Motor neuron (in vitro differentiated cells): ENCODE data around the gene NPAS4. TPM values are rescaled to one million over a fixed set of nuclear protein-coding genes. Genes with fewer than 3 reads are reported as not detected.

Experiments used
- ATAC-seq, 8 experiments: fragments of 200-7000 bp; cut with Tn5 transposase; replicated peaks in 6 of 8; 2 replicates each; pipeline ENCODE4 v1.8.0; 2021; ENCODE audit warnings: mild to moderate bottlenecking in 8 of 8, moderate library complexity in 8 of 8
- H3K27ac ChIP-seq, 2 donors: fragments of 250-450 bp; sonication (Bioruptor Pico); 2 replicates each; pipeline ENCODE4 v1.9.0; 2021; ENCODE audit warnings: antibody characterized with exemption in 2 of 2, mild to moderate bottlenecking in 2 of 2, moderate library complexity in 1 of 2
- H3K4me1 ChIP-seq, 2 donors: fragments of 250-450 bp; sonication (Bioruptor Pico); replicated peaks in 1 of 2; 2 replicates each; pipeline ENCODE4 v1.6.1; 2021; ENCODE audit warnings: antibody characterized with exemption in 2 of 2, mild to moderate bottlenecking in 2 of 2, moderate library complexity in 1 of 2
- H3K4me3 ChIP-seq, 5 donors: fragments of 250-450 bp; sonication (Bioruptor Pico); 2 replicates each; pipeline ENCODE4 v1.9.0; 2021; ENCODE audit warnings: antibody characterized with exemption in 5 of 5, mild to moderate bottlenecking in 5 of 5, moderate library complexity in 4 of 5
- WGBS, 10 experiments: fragments of 450-650 bp; shearing (Covaris generic); methylation state at CpG; one replicate each; pipeline ENCODE4 v1.0.0; 2022; 5-methylcytosine and 5-hydroxymethylcytosine counted together
- in situ Hi-C, 9 experiments: fragments of 400-800 bp; cut with MboI; loops; one replicate each; pipeline ENCODE4 v1.15.0; 2021; ENCODE audit warnings: low sequenced_read_pairs in 9 of 9, low pct_unique_long_range_greater_than_20kb in 2 of 9; ENCODE audit not compliant: unreplicated experiment in 9 of 9
- total RNA-seq, 8 experiments: library from RNA; unstranded; fragments of 300-600 nt; gene quantifications; 2 replicates each; pipeline versions ENCODE4 v1.2.3 to v1.2.4, GENCODE V29; 2022

Gene NPAS4
- total RNA-seq, 8 experiments from 2014 or later: 0.10 to 19.1 (median 0.32) TPM

GRCh38 chr11:66475349-66476172, 54.7 kb downstream of the NPAS4 start:
- H3K4me3 ChIP-seq: no peak overlapping the region
- in situ Hi-C loops: no loop called here
- ATAC-seq: no peak
- WGBS, 10 experiments: 50 to 100% (median 80%) methylated on average over 1 to 12 of the region's 44 CpGs; no CpG with 5 or more reads in 5 of the 10 experiments
- no peak overlapping the region for H3K27ac ChIP-seq
- no peaks in the 10 kb centered on the region for H3K4me1 ChIP-seq

Other genes starting within 250 kb of the NPAS4 start
- 10 to 100 TPM in 7 of 8 experiments, 1 to 10 TPM in 1; 8.2 to 44.2 (median 28.3) TPM for gene KLC2, start 163.3 kb upstream of the NPAS4 start, total RNA-seq
- gene RAB1B, start 152.4 kb upstream of the NPAS4 start, total RNA-seq: 100 to 1,000 TPM in 2 of 8 experiments, 10 to 100 TPM in 6; 43.1 to 114 (median 88.0) TPM
- gene CNIH2, start 142.9 kb upstream of the NPAS4 start, total RNA-seq: 10 to 100 TPM in 5 of 8 experiments, 1 to 10 TPM in 2, under 1 TPM in 1; 0.41 to 53.9 (median 32.4) TPM
- gene YIF1A, start 131.9 kb upstream of the NPAS4 start, total RNA-seq: 100 to 1,000 TPM in 4 of 8 experiments, 10 to 100 TPM in 4; 58.0 to 172 (median 101) TPM
- 1 to 10 TPM in 6 of 8 experiments, under 1 TPM in 1, not detected in 1; 0.63 to 8.3 (median 3.7) TPM for gene TMEM151A, start 129.1 kb upstream of the NPAS4 start, total RNA-seq
- 100 to 1,000 TPM in 1 of 8 experiments, 10 to 100 TPM in 1, 1 to 10 TPM in 3, under 1 TPM in 3; 0.27 to 126 (median 3.8) TPM for gene CD248, start 104.0 kb upstream of the NPAS4 start, total RNA-seq
- 10 to 100 TPM in 1 of 8 experiments, 1 to 10 TPM in 5, under 1 TPM in 2; 0.60 to 24.5 (median 4.4) TPM for gene RIN1, start 84.6 kb upstream of the NPAS4 start, total RNA-seq
- 10 to 100 TPM; 17.5 to 55.5 (median 34.7) TPM for gene BRMS1, start 75.9 kb upstream of the NPAS4 start, total RNA-seq
- gene B4GAT1, start 73.4 kb upstream of the NPAS4 start, total RNA-seq: 100 to 1,000 TPM in 1 of 8 experiments, 10 to 100 TPM in 7; 18.8 to 161 (median 44.9) TPM
- 10 to 100 TPM in 2 of 8 experiments, 1 to 10 TPM in 5, under 1 TPM in 1; 0.56 to 15.7 (median 3.5) TPM for gene SLC29A2, start 49.3 kb upstream of the NPAS4 start, total RNA-seq
- gene MRPL11, start 17.8 kb downstream of the NPAS4 start, total RNA-seq: 10 to 100 TPM; 19.5 to 66.0 (median 25.3) TPM
- 10 to 100 TPM in 5 of 8 experiments, 1 to 10 TPM in 3; 5.4 to 16.9 (median 11.1) TPM for gene PELI3, start 45.9 kb downstream of the NPAS4 start, total RNA-seq
- gene DPP3, start 59.4 kb downstream of the NPAS4 start, total RNA-seq: 10 to 100 TPM; 26.3 to 74.9 (median 35.4) TPM
- 10 to 100 TPM; 20.7 to 54.3 (median 27.6) TPM for gene BBS1, start 89.6 kb downstream of the NPAS4 start, total RNA-seq
- gene ZDHHC24, start 125.0 kb downstream of the NPAS4 start, total RNA-seq: 10 to 100 TPM in 2 of 8 experiments, 1 to 10 TPM in 6; 5.2 to 12.7 (median 8.4) TPM
- gene ACTN3, start 125.9 kb downstream of the NPAS4 start, total RNA-seq: under 1 TPM in 4 of 8 experiments, not detected in 4; 0.05 to 0.18 (median 0.10) TPM
- gene CTSF, start 147.6 kb downstream of the NPAS4 start, total RNA-seq: 10 to 100 TPM in 5 of 8 experiments, 1 to 10 TPM in 3; 5.4 to 46.1 (median 22.8) TPM
- gene CCDC87, start 172.0 kb downstream of the NPAS4 start, total RNA-seq: under 1 TPM; 0.36 to 0.96 (median 0.67) TPM
- gene CCS, start 172.2 kb downstream of the NPAS4 start, total RNA-seq: 10 to 100 TPM; 29.6 to 61.9 (median 36.6) TPM
- gene RBM14, start 195.6 kb downstream of the NPAS4 start, total RNA-seq: 10 to 100 TPM; 31.7 to 88.4 (median 49.3) TPM
- 100 to 1,000 TPM; 122 to 311 (median 170) TPM for gene RBM4, start 217.7 kb downstream of the NPAS4 start, total RNA-seq